ENCODE data around the gene ROR1.

ROR1 gene

DNA sequence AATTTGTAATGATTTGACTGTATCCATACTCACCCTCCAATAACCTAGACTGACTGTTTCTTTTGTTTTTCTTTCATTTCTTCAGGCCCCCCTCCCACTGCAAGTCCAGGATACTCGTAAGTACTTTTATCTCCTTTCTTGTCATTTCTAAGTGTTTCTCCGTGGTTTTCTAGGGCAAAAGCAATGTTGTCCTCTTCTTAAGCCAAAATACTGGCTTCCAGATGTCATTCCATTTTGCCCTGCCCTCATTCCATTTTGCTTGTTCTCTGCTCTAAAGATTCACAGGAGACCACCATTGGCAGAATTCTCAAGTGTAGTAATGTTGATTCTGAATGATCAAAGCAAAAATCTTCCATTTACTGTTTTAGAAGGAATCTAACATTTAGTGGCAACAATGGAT, 276.8 kb downstream of the ROR1 start:
- ChIA-PET CTCF (no interaction called here), POLR2A (no interaction called here)
- no peak overlapping the region for H3K4me3 ChIP-seq (ENCODE audit: low read depth, low read length)
- DNase-seq (ENCODE audit: low read depth, low spot score) = no peak
- TF ChIP-seq, protein P1, sequence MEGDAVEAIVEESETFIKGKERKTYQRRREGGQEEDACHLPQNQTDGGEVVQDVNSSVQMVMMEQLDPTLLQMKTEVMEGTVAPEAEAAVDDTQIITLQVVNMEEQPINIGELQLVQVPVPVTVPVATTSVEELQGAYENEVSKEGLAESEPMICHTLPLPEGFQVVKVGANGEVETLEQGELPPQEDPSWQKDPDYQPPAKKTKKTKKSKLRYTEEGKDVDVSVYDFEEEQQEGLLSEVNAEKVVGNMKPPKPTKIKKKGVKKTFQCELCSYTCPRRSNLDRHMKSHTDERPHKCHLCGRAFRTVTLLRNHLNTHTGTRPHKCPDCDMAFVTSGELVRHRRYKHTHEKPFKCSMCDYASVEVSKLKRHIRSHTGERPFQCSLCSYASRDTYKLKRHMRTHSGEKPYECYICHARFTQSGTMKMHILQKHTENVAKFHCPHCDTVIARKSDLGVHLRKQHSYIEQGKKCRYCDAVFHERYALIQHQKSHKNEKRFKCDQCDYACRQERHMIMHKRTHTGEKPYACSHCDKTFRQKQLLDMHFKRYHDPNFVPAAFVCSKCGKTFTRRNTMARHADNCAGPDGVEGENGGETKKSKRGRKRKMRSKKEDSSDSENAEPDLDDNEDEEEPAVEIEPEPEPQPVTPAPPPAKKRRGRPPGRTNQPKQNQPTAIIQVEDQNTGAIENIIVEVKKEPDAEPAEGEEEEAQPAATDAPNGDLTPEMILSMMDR (IDR thresholded peaks at IDR 0.05; ENCODE audit: insufficient read depth, low read length, missing control alignments) = no peak

- CTCF ChIA-PET = no interaction called here
- no peak overlapping the region for H3K4me3 ChIP-seq (ENCODE audit: low read depth, low read length)
- TF ChIP-seq, protein P1 (IDR thresholded peaks at IDR 0.05; ENCODE audit: insufficient read depth, low read length, missing control alignments) = no peak
- POLR2A ChIA-PET = no interaction called here
- DNase-seq (ENCODE audit: low read depth, low spot score) = no peak
Measured at GRCh38 chr1:64051796-64052195, 278.0 kb downstream of the ROR1 start.

DNA sequence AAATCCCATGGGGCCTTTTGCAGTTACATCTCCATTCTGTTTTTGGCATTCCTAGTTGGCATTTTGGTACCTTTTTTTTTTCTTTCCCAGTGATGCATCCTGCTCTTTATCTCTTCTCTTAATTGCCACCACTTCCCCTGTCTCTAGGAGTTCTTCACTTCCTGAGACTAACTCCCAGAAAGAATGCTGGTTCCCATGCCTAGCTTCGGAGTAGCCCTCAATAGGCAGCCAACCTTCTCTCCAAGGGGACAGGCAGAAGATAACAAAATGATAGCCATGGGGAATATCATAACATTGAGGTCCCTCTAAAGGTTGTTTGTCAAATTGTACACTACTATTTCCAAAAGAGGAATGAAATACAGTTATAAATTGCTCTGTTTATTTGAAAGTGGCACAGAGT, 279.0 kb downstream of the ROR1 start:
- TF ChIP-seq, protein P1 (IDR thresholded peaks at IDR 0.05; ENCODE audit: insufficient read depth, low read length, missing control alignments) = no peak
- H3K4me3 ChIP-seq (ENCODE audit: low read depth, low read length) = no peak overlapping the region
- ChIA-PET POLR2A (no interaction called here), CTCF (no interaction called here)
- DNase-seq (ENCODE audit: low read depth, low spot score) = no peak

DNA sequence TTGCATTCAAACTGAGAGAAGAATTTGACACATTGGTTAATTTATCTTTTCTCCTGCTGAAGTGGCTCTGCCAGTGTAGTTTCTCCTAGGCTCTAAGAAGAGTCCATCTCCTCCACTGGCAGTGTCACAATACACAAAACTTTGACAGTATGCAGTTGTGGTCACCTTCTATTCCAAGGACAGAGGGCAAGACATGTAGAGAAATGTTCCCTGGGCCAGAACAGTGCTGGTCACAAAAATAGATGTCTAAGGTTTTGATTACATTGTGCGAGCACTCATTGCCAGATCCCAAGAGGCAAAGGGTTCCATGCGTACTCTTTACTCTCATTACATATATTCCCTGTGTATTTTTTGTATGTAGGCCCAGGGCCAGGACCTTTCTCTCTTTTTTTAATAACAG, 281.5 kb downstream of the ROR1 start:
- TF ChIP-seq, protein P1 (IDR thresholded peaks at IDR 0.05; ENCODE audit: insufficient read depth, low read length, missing control alignments) = no peak
- no peak for DNase-seq (ENCODE audit: low read depth, low spot score)
- H3K4me3 ChIP-seq (ENCODE audit: low read depth, low read length) = no peak overlapping the region
- ChIA-PET POLR2A (no interaction called here), CTCF (no interaction called here)

DNA sequence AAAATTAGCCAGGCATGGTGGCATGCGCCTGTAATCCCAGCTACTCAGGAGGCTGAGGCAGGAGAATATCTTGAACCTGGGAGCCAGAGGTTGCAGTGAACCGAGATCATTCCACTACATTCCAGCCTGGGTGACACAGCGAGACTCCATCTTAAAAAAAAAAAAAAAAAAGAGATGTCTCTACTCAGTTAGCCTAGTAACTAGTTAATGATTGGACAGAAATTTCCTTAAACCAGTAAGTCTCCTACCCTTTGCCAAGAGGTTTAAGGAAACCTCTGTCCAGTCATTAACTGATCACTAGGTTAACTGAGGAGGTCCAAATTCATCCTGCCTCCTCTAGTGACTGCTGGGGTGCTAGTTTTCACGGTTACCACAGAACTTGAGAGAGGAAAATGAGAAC, 285.7 kb downstream of the ROR1 start:
- POLR2A ChIA-PET = no interaction called here
- TF ChIP-seq, protein P1 (IDR thresholded peaks at IDR 0.05; ENCODE audit: insufficient read depth, low read length, missing control alignments) = no peak
- no peak overlapping the region for H3K4me3 ChIP-seq (ENCODE audit: low read depth, low read length)
- CTCF ChIA-PET = no interaction called here
- no peak for DNase-seq (ENCODE audit: low read depth, low spot score)

- CTCF ChIA-PET = interaction anchor here (1.0 kb wide), 2 partner anchors 10 to 16 kb away, joined by 3 read pairs; no protein-coding TSS in a partner anchor
- TF ChIP-seq, protein P1 (IDR thresholded peaks at IDR 0.05; ENCODE audit: insufficient read depth, low read length, missing control alignments) = no peak
- H3K4me3 ChIP-seq (ENCODE audit: low read depth, low read length) = no peak overlapping the region
- POLR2A ChIA-PET = no interaction called here
- DNase-seq (ENCODE audit: low read depth, low spot score) = no peak
Measured at GRCh38 chr1:64060611-64061302, 286.9 kb downstream of the ROR1 start.

Data from AG04449 (cell line).